ENCODE measurements around the gene PTPRD. TPM values are rescaled to one million over a fixed set of nuclear protein-coding genes. Genes with fewer than 3 reads are reported as not detected.
A peak's percentile ranks its signal among the peaks of the same experiment; 100 is the strongest.

The PTPRD gene
- total RNA-seq, 1 donor = 11.5 TPM

- no peak overlapping the region for H3K4me3 ChIP-seq (ENCODE audit: low read depth, low read length)
- no peak for TF ChIP-seq CTCF (IDR thresholded peaks at IDR 0.05; ENCODE audit: insufficient read depth, low read length)
- no peak for DNase-seq (ENCODE audit: low read depth)
Observed at GRCh38 chr9:8491563-8491962, 2121.2 kb downstream of the PTPRD start.

- TF ChIP-seq CTCF (IDR thresholded peaks at IDR 0.05; ENCODE audit: insufficient read depth, low read length) = no peak
- DNase-seq (ENCODE audit: low read depth) = no peak
- H3K4me3 ChIP-seq (ENCODE audit: low read depth, low read length) = no peak overlapping the region
Observed at GRCh38 chr9:8489835-8490234, 2123.0 kb downstream of the PTPRD start.

GRCh38 chr9:8486095-8486494, 2126.7 kb downstream of the PTPRD start:
- DNase-seq (ENCODE audit: low read depth) = peak; percentile 42
- peak; percentile 33 for TF ChIP-seq CTCF (IDR thresholded peaks at IDR 0.05; ENCODE audit: insufficient read depth, low read length)
- no peak overlapping the region for H3K4me3 ChIP-seq (ENCODE audit: low read depth, low read length)

- no peak overlapping the region for H3K4me3 ChIP-seq (ENCODE audit: low read depth, low read length)
- no peak for TF ChIP-seq CTCF (IDR thresholded peaks at IDR 0.05; ENCODE audit: insufficient read depth, low read length)
- no peak for DNase-seq (ENCODE audit: low read depth)
Observed at GRCh38 chr9:8484597-8485191, 2128.1 kb downstream of the PTPRD start.

GRCh38 chr9:8477450-8477849, 2135.4 kb downstream of the PTPRD start:
- no peak overlapping the region for H3K4me3 ChIP-seq (ENCODE audit: low read depth, low read length)
- DNase-seq (ENCODE audit: low read depth) = no peak
- no peak for TF ChIP-seq CTCF (IDR thresholded peaks at IDR 0.05; ENCODE audit: insufficient read depth, low read length)

GRCh38 chr9:8474937-8475336, 2137.9 kb downstream of the PTPRD start:
- TF ChIP-seq CTCF (IDR thresholded peaks at IDR 0.05; ENCODE audit: insufficient read depth, low read length) = no peak
- no peak overlapping the region for H3K4me3 ChIP-seq (ENCODE audit: low read depth, low read length)
- DNase-seq (ENCODE audit: low read depth) = no peak
